SIG-M5 treated with dmso at 0.1 percent for 504 hours (cell line): ENCODE results near the gene HES5.

Experiments used
- DNase-seq: peaks from one replicate; lab custom pipeline; 2025; ENCODE audit not compliant: unreplicated experiment; lab: John Stamatoyannopoulos, UW

Gene HES5

GRCh38 chr1:2501820-2502119, 28.3 kb downstream of the HES5 start:
- no peak for DNase-seq

GRCh38 chr1:2501041-2501819, 28.8 kb downstream of the HES5 start:
- no peak for DNase-seq

- no peak for DNase-seq
These were observed 30.0 kb downstream of the HES5 start for GRCh38 chr1:2499986-2500596.

DNA sequence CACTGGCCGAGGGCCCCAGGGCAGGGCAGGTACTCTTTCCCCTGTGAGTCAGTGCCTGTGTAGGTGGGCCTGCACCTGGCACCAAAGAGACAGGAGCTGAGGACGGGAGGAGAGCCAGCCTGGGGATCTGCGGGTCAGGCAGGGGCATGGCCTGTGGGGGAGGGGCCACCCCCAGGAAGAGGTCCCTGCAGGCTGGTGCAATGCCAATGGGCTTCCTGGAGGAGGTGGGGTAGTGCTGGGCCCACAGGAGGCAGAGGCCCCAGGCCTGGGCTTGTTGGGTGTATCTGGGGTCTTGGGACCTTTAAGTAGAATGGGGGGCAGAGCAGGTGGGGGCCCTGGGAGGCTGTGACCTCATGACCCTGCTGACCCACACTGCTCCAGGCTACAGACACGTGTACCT, 30.8 kb downstream of the HES5 start:
- no peak for DNase-seq

- no peak for DNase-seq
These were observed 31.4 kb downstream of the HES5 start for GRCh38 chr1:2498648-2499047.

- DNase-seq, result no peak
These were observed 32.2 kb downstream of the HES5 start for GRCh38 chr1:2497891-2498290.

DNA sequence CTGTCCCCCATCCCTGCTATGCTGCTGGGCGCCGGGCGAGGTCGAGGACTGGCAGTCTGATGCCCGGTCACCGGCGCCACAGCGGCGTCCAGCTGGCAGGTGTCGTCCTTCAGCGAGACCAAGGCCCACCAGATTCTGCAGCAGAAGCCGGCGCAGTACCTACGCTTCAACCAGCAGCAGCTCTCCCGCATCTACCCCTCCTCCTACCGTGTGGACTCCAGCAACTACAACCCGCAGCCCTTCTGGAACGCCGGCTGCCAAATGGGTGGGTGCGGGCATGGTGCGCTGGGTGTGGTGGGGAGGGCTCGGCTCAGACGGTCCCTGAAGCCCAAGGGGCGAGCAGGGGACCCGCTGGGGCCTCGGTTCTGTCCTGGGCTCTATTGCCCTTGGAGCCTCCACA, 33.3 kb downstream of the HES5 start:
- DNase-seq, result no peak

- DNase-seq, result no peak
These were observed 33.9 kb downstream of the HES5 start for GRCh38 chr1:2496087-2496622.

GRCh38 chr1:2495546-2495945, 34.5 kb downstream of the HES5 start:
- no peak for DNase-seq

DNA sequence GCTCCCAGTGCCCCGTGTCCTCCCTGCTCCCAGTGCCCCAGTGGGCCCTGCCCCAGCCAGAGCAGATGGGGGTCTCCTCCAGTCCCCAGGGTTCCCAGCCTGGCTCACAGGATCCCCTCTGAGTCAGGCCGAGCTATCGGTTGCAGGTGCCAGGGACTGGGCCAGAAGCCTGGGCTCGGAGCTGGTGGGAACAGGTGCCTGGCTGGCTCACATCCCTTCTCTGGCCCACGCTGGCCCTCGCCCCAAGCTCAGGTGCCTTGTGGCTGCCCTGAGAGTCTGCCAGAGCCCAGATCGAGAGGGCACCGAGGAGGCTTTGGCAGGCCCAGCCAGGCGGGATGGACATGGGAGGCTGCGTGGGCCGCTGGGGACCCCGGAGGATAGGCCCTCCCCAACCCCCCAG, 35.0 kb downstream of the HES5 start:
- no peak for DNase-seq

- DNase-seq, result no peak
These were observed 35.8 kb downstream of the HES5 start for GRCh38 chr1:2494323-2494693.

DNA sequence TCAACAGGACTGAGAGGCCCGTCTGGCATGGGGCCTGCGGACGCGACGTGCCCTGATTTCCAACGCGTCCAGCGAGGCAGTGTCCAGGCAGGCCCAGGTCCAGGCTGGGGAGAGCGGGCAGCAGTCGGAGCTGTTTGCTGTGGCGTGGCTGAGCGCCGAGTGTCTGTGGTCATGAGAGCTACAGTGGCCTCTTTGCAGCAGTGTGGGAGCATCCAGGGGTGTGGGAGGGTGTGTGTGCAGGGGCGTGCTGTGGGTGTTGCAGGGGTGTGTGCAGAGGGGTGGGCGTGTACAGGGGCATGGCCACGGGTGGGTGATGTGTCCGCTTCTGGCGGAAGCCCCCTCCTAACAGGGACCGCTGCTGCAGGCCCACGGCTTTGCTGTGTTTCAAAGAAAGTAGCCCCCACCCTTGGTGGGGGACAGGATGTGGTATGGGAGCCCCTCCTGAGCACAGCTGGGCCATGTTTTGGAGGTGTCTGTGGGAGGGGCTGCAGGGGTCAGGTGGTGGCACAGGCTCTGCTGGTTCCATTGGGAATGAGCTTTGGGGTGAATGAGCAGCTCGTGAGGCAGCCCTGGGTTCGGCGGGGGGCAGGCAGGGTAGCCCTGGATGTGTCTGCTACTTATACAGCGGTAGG, 36.3 kb downstream of the HES5 start:
- DNase-seq, result no peak

DNA sequence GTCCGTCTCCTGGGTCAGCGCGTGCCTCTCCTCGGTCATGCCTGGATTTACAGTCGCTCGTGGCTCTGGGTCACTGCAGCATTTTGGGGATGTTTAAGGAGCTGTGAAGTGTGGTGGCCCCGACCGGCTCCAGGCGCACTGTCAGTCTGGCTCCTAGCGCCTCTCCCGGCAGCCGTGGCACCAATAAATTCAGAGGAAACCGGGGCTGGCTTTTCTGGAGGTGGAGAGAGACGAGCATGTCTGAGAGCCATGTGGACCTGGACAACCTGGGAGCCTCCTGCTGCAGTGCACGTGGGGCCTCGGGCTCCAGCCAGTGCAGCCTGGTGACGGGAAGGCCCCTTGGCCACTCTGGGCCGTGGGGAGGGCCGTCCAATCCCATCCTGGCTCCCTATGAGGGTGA, 36.8 kb downstream of the HES5 start:
- no peak for DNase-seq

GRCh38 chr1:2492091-2492490, 38.0 kb downstream of the HES5 start:
- no peak for DNase-seq

- DNase-seq, result no peak
These were observed 40.4 kb downstream of the HES5 start for GRCh38 chr1:2489615-2490014.

GRCh38 chr1:2488688-2489087, 41.4 kb downstream of the HES5 start:
- no peak for DNase-seq

GRCh38 chr1:2486558-2486957, 43.5 kb downstream of the HES5 start:
- DNase-seq, result no peak

DNA sequence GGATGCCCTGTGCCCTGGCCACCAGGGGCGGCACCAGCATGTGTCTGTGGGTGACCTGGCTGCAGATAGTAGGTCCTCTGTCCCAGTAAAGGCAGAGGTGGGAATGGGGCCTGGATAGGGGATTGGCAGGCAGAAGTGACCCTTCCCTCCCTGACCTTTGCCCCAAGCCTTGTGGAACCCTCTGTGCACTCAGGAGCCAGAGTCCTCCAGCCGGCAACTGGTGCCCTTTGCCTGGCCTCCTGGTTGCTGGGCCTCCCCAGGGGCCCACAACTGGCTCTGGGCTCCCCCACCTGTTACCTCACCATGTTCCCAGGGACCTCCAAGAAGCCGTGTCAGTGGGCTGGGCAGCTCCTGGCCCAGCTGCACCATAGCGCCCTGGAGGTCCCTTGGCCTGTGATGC, 44.0 kb downstream of the HES5 start:
- DNase-seq, result no peak

DNA sequence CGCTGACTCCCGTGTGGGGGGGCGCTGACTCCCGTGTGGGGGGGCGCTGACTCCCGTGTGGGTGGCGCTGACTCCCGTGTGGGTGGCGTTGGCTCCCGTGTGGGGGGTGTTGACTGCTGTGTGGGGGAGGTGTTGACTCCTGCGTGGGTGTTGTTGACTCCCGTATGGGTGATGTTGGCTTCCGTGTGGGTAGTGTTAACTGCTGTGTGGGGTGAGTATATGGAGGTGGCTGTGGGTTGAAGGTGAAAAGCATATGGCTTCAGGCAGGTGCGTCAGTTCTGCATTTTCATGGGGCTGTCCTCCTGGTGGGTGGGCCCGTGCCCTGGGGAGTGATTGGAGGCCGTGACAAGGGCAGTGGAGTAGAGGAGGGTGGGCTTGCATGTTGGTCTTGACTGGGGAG, 46.1 kb downstream of the HES5 start:
- no peak for DNase-seq

GRCh38 chr1:2483026-2483425, 47.0 kb downstream of the HES5 start:
- DNase-seq, result no peak

DNA sequence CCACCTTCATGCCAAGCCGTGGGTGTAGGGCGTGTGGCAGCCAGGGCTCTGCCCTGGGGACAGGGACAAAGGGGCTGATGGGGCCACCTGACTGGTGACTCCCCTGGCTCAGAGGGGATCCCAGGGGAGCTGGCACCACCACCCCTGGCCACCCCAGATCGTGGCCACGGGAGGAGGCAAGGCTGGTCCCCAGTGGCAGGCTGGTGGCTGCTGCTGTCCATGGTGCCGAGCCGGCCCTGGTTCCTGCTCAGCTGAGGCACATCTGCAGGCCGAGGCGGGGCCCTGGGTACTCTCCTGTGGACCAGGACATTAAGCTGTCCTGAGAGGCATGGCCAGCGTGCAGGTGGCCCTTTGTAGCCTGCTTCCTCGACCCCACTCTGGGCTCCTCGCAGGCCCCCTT, 47.5 kb downstream of the HES5 start:
- DNase-seq, result no peak

DNA sequence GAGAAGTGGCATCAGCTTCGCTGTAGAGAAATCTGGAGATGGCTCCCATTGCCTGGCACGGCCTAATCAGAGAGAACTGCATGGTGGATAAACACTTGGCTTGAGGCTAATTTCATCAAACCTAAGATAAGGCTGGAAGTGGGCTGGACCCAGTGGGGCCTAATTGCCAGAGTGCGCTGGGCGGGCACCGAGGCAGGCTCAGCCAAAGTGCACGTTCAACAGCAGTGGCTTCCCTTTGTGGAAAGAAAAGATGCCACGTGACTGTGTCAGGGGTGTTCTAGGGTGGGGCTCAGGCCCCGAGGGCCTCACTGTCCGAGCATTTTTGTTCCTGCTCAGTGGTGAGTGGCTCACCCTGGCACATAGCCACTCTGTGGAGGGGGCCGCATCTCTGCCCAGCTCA, 48.2 kb downstream of the HES5 start:
- no peak for DNase-seq

DNA sequence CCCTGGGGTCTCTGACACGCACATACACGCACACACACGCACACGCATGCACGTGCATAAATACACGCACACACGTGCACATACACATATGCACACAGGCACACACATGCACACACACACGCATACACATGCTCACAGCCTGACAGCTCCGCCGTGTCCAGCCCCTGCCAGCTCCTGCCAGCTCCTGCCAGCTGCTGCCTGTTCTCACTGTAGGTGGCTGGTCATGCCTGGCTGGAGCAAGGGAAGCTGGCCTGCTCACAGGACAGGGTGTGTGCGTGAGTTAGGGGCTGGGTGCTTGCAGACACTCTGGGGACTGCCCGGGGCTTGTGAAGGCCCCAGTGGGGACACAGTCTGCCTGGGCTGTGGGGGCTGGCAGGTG, 49.1 kb downstream of the HES5 start:
- DNase-seq, result no peak
